C4-2B (cell line): ENCODE data around the gene RIC3.

ENCODE experiments used
- CTCF ChIP-seq: fragments of 450-650 bp; conservative IDR thresholded peaks from 2 replicates; pipeline ENCODE4 v1.5.1; 2017; ENCODE audit warnings: mild to moderate bottlenecking
- ZFX ChIP-seq: fragments of 450-650 bp; IDR thresholded peaks from 2 replicates; pipeline ENCODE4 v1.6.1; 2017

- no peak for TF ChIP-seq CTCF
- TF ChIP-seq ZFX = no peak
These were observed 68.2 kb downstream of the RIC3 start for GRCh38 chr11:8100605-8101004.
